ENCODE results near the gene FLRT1.

DNA sequence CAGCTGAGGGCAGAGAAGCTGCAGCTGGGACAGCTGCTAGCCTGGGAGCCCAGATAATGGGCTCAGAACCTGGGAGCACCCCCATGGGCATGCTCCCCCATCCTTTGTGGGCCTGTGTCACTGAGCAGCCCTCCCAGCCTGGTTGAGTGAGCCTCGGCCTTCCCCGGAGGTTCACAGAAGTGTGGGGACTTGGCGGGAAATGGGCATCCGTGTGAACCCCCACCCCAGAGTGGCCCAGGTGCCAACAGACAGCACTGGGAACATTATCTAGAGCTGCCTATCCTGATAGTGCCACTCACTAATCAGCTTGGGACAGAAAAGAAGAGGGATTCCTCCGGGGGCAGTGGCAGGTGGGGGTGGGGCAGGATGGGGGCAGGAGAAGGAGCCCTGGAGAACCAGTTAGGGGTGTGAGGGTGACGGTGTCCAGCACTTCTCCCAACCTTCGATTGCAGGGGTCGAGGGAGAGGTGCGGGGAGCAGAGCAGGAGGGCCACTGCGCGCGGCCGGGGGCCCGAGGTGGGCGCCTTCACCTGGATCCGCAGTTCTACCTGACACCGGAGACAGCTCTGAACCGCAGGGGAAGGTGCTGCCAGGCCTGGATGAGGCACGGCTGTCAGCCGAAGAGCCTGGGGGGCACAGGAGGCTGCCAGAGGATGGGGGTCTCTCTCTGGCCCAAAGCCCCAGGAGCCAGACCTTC, 33.1 kb downstream of the FLRT1 start:
- TF ChIP-seq FOXA1 (IDR thresholded peaks at IDR 0.05) (no peak), HDGF (IDR thresholded peaks at IDR 0.05; ENCODE audit: borderline replicate concordance) (no peak), FOXK2 (IDR thresholded peaks at IDR 0.05) (no peak), TARDBP (IDR thresholded peaks at IDR 0.05) (no peak)
